Activated CD8-positive, alpha-beta memory T cell treated with anti-CD3 and anti-CD28 coated beads, Interleukin-2, amount 50 U/mL, for 1 hour (primary cell): Measurements from ENCODE around the gene LCE1D.

ENCODE experiments used
- DNase-seq: peaks from one replicate; pipeline ENCODE4 v3.0.0-alpha.2; 2020; ENCODE audit errors: extremely low read depth

The LCE1D gene

DNA sequence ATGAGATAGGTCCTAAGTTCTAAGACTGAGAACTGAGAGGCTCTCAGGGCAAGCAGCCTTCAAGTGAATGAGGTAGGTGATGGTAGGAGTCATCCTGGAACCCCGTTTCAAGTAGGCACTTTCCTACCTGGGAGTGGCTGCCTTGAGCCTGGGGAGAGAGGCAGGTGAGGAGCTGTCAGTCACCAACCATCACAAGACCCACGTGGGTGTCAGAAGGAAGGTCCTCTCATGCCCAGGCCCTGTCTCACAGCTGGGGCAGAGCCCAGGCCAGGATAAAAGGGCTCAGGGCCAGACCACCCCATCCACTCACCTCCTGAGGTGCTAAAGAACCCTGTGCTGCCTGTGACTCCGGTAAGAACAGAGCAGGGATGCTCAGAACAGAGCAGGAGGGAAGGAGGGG is at the start of gene LCE1D:
TSS of gene LCE1D (plus strand) at position 301 of the 400 bp plus-strand sequence. CDS start 1,074 bp downstream, outside the sequence.
- no peak for DNase-seq

GRCh38 chr1:152747831-152748230 is 48.7 kb upstream of the LCE1D start:
- DNase-seq: no peak

GRCh38 chr1:152752225-152752624 is 44.3 kb upstream of the LCE1D start:
- DNase-seq: no peak

DNA sequence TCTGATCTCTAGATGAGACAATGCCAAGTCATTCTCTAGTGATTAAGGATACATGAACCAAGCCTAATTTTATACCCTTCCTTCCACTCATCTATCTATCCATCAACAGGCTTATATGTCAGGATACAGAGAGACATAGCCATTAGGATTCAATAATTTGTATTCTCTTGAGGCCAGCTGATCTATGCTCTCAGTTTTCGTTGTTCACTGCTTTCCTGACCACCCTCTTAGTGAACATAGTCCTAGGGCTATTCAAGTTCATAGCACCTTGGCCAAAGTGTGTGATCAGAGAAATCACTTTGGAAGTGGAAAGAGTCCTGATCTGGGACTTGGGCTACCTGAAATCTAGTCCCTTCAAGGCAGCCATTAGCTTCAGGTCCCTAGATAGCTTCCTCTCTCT is 42.9 kb upstream of the LCE1D start:
- no peak for DNase-seq

DNA sequence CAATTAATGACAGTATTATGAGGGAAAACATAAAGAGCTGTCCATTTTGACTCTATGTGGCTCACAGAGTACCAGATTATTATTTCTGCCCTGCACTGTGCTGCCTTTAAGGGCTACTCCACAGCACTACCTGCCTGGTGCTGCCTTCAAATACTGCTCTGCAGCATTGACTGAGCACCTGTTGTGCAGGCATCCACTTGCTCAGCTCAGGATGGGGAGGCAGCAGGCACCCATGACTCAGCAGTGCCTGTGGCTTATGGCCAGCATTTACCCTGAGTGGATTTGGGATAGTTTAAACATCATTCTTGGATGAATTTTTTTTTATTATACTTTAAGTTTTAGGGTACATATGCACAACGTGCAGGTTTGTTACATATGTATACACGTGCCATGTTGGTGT is 39.6 kb upstream of the LCE1D start:
- no peak for DNase-seq

- DNase-seq: no peak
These were observed 38.8 kb upstream of the LCE1D start, which contains the start of gene KPRP for GRCh38 chr1:152757747-152758146. TSS of gene KPRP (plus strand) at chr1:152758025. CDS start at chr1:152759589, 1,564 bp downstream.

GRCh38 chr1:152758636-152759035 is 37.9 kb upstream of the LCE1D start:
- DNase-seq: no peak

- no peak for DNase-seq
These were observed 36.9 kb upstream of the LCE1D start for GRCh38 chr1:152759453-152760173.

DNA sequence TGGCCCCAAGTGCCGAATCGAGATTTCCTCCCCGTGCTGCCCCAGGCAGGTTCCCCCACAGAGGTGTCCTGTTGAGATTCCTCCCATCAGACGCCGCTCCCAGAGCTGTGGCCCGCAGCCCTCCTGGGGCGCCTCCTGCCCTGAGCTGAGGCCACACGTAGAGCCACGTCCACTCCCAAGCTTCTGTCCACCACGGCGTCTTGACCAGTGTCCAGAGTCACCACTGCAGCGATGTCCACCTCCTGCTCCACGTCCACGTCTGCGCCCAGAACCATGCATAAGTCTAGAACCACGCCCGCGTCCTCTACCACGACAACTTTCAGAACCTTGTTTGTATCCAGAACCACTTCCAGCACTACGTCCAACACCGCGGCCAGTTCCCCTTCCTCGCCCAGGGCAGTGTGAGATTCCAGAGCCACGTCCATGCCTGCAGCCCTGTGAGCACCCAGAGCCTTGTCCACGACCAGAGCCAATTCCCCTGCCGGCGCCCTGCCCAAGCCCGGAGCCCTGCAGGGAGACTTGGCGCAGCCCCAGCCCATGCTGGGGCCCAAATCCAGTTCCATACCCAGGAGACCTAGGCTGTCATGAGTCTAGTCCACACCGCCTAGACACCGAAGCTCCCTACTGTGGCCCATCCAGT is 35.9 kb upstream of the LCE1D start:
- no peak for DNase-seq

DNA sequence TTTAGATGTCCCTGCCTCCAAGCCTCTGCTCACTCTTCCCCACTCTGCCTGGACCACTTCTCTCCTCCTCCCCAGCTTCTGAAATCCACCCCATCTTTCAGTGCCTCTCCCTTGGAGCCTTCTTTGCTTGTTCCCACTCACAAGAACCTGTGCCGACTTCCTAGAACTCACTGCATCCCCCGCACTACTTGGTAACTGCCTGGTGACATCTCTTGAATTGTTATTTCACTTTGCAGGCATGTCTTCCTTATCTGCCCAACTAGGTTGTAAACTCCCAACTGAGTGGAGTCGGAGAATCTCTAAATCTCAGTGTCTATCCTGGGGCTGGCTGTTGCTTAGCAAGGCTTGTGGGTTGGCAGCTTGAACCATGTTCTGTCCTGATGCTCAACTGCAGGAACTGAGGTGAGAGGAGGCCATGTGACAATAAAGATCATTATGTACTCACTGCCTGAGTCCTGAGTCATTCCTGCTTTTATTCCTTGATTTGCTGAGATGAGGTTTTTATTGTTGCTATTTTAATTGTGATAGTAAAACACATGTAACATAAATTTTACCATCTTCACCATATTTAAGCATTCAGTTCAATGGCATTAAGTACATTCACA is 34.8 kb upstream of the LCE1D start:
- DNase-seq: no peak

- DNase-seq: no peak
These were observed 27.5 kb upstream of the LCE1D start for GRCh38 chr1:152768847-152769533.

DNA sequence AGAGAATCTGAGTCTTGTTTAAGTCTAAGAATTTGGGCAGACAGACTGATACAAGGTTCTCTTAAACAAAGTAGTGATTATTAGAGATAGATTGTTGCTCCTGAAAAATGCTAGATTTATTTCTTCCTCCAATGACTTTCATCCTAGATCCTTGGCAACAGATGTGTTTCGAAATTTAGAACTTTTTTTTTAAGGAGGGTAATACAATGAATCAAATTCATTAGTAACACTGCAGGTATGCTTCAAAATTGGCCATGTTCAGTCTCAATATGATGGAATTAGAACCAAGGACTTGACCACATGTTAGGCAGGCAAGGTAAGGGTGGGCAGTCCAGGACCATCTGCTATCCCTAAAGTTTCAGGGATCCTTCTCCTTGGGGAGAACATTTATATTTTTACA is 26.1 kb upstream of the LCE1D start:
- DNase-seq: no peak

DNA sequence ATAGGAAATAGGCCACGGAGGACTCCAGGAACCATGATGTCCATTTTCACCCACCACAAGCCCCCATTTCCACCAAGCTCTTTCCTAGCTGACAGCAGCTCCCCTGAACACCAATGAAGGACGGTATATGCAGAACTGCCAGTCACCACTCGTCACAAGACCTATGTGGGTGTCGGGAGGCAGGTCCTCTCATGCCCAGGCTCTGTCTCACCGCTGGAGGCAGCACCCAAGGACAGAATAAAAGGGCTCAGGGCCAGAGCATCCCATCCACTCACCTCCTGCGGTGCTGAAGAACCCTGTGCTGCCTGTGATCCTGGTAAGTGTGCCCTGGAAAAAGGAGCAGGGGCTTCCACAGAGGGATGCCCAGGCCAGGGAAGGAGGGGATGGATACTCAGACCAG is 21.6 kb upstream of the LCE1D start, which contains the start of gene LCE1F:
TSS of gene LCE1F (plus strand) at position 266 of the 400 bp plus-strand sequence. CDS start 1,232 bp downstream, outside the sequence.
- DNase-seq: no peak

GRCh38 chr1:152776361-152776760 is 20.2 kb upstream of the LCE1D start:
- DNase-seq: no peak

DNA sequence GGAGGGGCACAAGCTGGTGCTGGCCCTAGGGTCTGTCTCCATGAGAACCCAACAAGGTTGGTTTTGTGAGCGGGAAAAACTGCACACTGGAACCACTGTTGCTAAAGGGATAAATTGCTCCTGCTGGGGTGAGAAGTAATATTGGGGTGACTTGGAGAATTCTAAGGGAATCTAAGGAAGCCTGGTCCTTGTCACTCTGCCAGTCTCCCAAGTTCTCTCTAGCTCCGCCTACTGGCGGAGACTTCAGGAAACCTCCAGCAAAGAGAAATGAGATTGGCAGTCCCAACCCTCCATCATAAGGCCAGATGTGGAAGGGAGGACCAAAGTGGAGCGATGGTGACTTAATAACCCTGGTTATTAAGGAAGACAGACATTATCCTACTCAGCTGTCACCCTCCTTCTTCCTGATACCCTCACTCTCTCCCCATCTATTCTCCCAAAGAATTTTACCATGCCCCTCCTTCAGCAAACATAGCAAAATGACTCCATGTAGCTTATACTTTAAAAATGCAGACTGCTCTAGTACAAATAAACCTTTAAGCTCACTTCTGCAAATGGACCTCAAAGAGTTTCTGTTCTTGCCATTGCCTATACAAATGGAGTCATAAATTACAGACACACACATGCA is 18.9 kb upstream of the LCE1D start:
- no peak for DNase-seq

- DNase-seq: no peak
These were observed 13.4 kb upstream of the LCE1D start for GRCh38 chr1:152783095-152783494.

GRCh38 chr1:152786077-152786476 is 10.4 kb upstream of the LCE1D start, which contains the start of gene LCE1E:
TSS of gene LCE1E (plus strand) at chr1:152786257. CDS start at chr1:152787300, 1,043 bp downstream.
- DNase-seq: no peak

DNA sequence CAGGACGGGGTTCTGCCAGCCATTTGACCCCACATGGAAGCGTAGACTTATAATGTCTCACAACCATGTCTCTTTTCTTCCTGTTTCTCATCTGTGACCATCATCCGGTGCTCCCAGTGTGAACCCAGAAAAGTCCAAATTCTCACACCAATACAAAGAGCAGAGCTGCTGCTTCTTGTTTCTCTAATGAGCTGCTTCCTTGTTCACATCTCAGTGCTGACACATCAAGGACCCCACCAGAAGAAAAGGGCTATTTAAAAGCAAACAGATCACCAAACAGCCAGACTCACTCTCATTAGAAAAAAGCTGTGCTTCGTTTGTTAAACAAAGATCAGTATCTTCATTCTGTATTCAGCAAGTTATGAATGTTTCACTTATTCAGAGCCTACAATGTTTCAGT is 835 bp upstream of the LCE1D start:
- DNase-seq: no peak

GRCh38 chr1:152801333-152801732 is 4.8 kb downstream of the LCE1D start:
- no peak for DNase-seq

DNA sequence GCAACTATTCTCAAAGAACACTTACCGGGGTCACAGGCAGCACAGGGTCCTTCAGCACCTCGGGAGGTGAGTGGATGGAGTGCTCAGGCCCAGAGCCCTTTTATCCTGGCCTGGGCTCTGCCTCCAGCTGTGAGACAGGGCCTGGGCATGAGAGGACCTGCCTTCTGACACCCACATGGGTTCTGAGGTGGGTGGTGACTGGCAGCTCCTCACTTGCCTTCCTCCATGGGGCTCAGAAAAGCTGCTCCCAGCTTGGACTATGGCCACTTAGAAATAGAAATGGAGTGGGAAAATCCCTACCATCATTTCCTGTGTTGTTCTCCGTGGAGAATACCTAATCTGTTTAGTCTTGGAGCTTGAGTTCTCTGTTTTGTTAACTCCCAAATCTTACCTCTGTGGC is 10.1 kb downstream of the LCE1D start, which contains the start of gene LCE1C:
TSS of gene LCE1C (minus strand) at position 76 of the 400 bp plus-strand sequence. CDS start 1,173 bp downstream, outside the sequence.
- DNase-seq: no peak

- no peak for DNase-seq
These were observed 14.5 kb downstream of the LCE1D start for GRCh38 chr1:152811050-152811449.

DNA sequence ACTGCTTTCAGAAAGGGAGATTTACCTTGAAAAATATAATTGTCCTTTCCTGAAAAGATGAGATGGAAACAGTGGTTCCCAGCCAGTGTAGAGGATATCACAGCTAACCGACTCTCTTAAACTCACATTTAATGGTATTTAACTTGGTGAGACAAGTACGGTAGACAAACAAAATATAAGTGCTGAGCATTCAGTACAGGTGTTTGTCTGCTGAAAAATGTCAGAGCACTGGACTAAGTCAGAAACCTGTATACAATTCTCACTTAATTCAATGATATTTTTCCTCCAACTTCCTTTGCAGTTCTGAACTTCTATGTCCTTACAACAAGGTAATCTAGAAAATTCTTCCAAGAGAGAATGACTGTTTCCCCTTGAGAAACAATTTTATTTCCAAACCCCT is 15.2 kb downstream of the LCE1D start, which contains the start of gene LCE1B:
TSS of gene LCE1B (plus strand) at position 301 of the 400 bp plus-strand sequence. CDS start 476 bp downstream, outside the sequence.
- no peak for DNase-seq
